Measurements from ENCODE around the gene ZNF280C. TPM values are rescaled to one million over a fixed set of nuclear protein-coding genes. Genes with fewer than 3 reads are reported as not detected.

ZNF280C gene
- total RNA-seq, 1 donor from 2014 or later, result 13.2 TPM

- Mint-ChIP-seq H3K36me3 (no peaks in the 10 kb centered on the region), H3K9me3 (no peaks in the 10 kb centered on the region), H3K4me1 (ENCODE audit: unreplicated experiment) (peaks cover 16% of the 10 kb centered on the region), H3K27me3 (peaks cover 12% of the 10 kb centered on the region), H3K4me3 (no peak overlapping the region), H3K27ac (no peak overlapping the region)
- no peak for TF ChIP-seq CTCF (conservative IDR thresholded peaks at IDR 0.05)
- DNase-seq (ENCODE audit: extremely low spot score, unreplicated experiment), result no peak
These were observed 93.8 kb downstream of the ZNF280C start for GRCh38 chrX:130174937-130175336.

GRCh38 chrX:130174045-130174704 lies 94.5 kb downstream of the ZNF280C start:
- H3K9me3 Mint-ChIP-seq, result no peaks in the 10 kb centered on the region
- H3K27me3 Mint-ChIP-seq, result peaks cover 12% of the 10 kb centered on the region
- H3K36me3 Mint-ChIP-seq, result no peaks in the 10 kb centered on the region
- no peak for TF ChIP-seq CTCF (conservative IDR thresholded peaks at IDR 0.05)
- no peak overlapping the region for H3K4me3 Mint-ChIP-seq
- no peak overlapping the region for H3K27ac Mint-ChIP-seq
- DNase-seq (ENCODE audit: extremely low spot score, unreplicated experiment), result no peak
- H3K4me1 Mint-ChIP-seq (ENCODE audit: unreplicated experiment), result peaks cover 10% of the 10 kb centered on the region

- Mint-ChIP-seq H3K4me1 (ENCODE audit: unreplicated experiment) (peaks cover 10% of the 10 kb centered on the region), H3K36me3 (no peaks in the 10 kb centered on the region), H3K4me3 (peak overlapping the region; percentile 83), H3K9me3 (no peaks in the 10 kb centered on the region), H3K27me3 (peaks cover 12% of the 10 kb centered on the region), H3K27ac (peak overlapping the region; percentile 72)
- no peak for TF ChIP-seq CTCF (conservative IDR thresholded peaks at IDR 0.05)
- DNase-seq (ENCODE audit: extremely low spot score, unreplicated experiment), result no peak
These were observed 95.4 kb downstream of the ZNF280C start for GRCh38 chrX:130173190-130173895.

- Mint-ChIP-seq H3K4me3 (peak overlapping the region; percentile 83), H3K4me1 (ENCODE audit: unreplicated experiment) (peaks cover 10% of the 10 kb centered on the region), H3K36me3 (no peaks in the 10 kb centered on the region), H3K27me3 (peaks cover 12% of the 10 kb centered on the region), H3K9me3 (no peaks in the 10 kb centered on the region), H3K27ac (no peak overlapping the region)
- no peak for DNase-seq (ENCODE audit: extremely low spot score, unreplicated experiment)
- no peak for TF ChIP-seq CTCF (conservative IDR thresholded peaks at IDR 0.05)
These were observed 96.4 kb downstream of the ZNF280C start for GRCh38 chrX:130172127-130172845.

GRCh38 chrX:130171446-130172126 lies 97.1 kb downstream of the ZNF280C start, which contains the start of gene RAB33A:
RAB33A (plus strand) TSS chrX:130171962; CDS start chrX:130172063, 101 bp downstream.
- Mint-ChIP-seq H3K4me3 (peak within 1 kb of the TSS; percentile 83), H3K27ac (no peak within 1 kb of the TSS), H3K4me1 (ENCODE audit: unreplicated experiment) (peaks cover 8% of the 10 kb centered on the region), H3K9me3 (no peaks in the 10 kb centered on the region), H3K36me3 (no peaks in the 10 kb centered on the region), H3K27me3 (peaks cover 12% of the 10 kb centered on the region)
- no peak for DNase-seq (ENCODE audit: extremely low spot score, unreplicated experiment)
- TF ChIP-seq CTCF (conservative IDR thresholded peaks at IDR 0.05), result no peak

Measured in type B pancreatic cell (in vitro differentiated cells).